Stomach (tissue), 4 donors: ENCODE data around the gene SEC11A.
A peak's percentile ranks its signal among the peaks of the same experiment; 100 is the strongest.

Source experiments
- CTCF ChIP-seq, 7 experiments: fragments of 450-650 bp in 4 of 7; fragments of 200-600 bp in 3 of 7; sonication (generic) in 3 of 7; IDR thresholded peaks; one replicate each; pipeline ENCODE4 v1.5.1; 2016 to 2019; ENCODE audit warnings: antibody characterized with exemption in 7 of 7, control low read depth in 2 of 7, mild to moderate bottlenecking in 1 of 7
- POLR2AphosphoS5 ChIP-seq, 3 donors: sonication (generic); formaldehyde crosslinking; IDR thresholded peaks; one replicate each; pipeline ENCODE4 v1.6.1; 2016; ENCODE audit warnings: antibody characterized with exemption in 3 of 3

GRCh38 chr15:84716036-84716732 is at the start of gene SEC11A:
- no peak for TF ChIP-seq CTCF (IDR thresholded peaks at IDR 0.05)
- TF ChIP-seq POLR2AphosphoS5 (IDR thresholded peaks at IDR 0.05), result peak; percentile 64 to 95 (median 82)
